GM18909 (cell line): ENCODE measurements around the gene SH3BP5L.
"Not testable (repeated sequence)": the region's sequence is repeated elsewhere in the genome, so short reads cannot be mapped to it uniquely, and the experiment has no call there.

Experiments used
- ATAC-seq: cut with Tn5 transposase; IDR thresholded peaks from one replicate; pipeline ENCODE4 v1.9.1; 2021; ENCODE audit warnings: mild to moderate bottlenecking; ENCODE audit not compliant: unreplicated experiment, poor library complexity

SH3BP5L gene

GRCh38 chr1:248812736-248813425 is 12.8 kb downstream of the SH3BP5L start:
- ATAC-seq = no peak

DNA sequence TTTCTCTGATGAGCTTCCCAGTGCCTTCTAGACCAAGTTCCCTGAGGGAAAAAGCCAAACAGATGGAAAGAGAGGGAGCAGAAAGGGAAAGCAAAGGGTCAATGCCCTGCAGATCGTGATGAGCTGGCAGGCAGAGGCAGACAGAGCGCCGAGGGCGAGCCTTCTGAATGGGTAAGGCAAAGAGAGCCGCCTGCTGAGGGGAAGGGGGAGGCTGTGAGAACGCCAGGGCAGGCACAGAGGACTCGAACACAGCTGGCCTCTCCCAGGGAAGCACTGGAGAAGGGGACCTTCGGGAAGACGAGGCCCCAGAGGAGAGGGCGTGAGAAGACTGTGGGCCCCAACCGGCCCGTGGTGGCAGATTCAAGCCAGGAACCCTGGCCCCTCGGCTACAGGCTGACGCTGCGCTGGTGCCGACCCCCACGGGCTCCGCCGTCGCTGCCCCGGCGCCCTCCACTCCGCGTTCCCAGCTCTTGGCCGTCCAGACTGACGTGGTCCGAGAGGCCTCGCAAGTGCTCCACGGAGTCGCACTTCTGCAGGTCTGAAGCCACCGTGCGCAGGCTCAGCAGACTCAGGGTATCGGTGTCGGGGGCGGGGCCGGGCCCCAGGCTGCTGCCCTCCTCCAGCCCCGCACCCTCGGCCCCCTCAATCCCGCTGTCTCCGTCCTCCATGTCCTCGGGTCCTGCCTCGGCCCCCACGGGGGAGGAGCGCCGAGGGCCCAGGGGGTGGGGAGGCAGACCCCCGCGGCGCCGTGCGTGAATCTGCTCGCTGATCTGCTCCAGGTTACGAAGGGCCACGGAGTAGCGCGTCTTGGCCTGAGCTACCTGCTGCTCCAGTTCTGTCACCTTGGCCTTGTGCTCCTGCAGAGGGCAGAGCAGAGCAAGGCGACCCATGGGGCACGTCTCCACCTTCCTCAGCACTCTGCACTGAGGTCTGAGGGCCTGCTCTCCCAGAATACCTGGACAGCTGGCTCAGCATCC is 13.9 kb downstream of the SH3BP5L start:
- ATAC-seq = no peak

- no peak for ATAC-seq
Observed at GRCh38 chr1:248810727-248811513, 14.8 kb downstream of the SH3BP5L start.

DNA sequence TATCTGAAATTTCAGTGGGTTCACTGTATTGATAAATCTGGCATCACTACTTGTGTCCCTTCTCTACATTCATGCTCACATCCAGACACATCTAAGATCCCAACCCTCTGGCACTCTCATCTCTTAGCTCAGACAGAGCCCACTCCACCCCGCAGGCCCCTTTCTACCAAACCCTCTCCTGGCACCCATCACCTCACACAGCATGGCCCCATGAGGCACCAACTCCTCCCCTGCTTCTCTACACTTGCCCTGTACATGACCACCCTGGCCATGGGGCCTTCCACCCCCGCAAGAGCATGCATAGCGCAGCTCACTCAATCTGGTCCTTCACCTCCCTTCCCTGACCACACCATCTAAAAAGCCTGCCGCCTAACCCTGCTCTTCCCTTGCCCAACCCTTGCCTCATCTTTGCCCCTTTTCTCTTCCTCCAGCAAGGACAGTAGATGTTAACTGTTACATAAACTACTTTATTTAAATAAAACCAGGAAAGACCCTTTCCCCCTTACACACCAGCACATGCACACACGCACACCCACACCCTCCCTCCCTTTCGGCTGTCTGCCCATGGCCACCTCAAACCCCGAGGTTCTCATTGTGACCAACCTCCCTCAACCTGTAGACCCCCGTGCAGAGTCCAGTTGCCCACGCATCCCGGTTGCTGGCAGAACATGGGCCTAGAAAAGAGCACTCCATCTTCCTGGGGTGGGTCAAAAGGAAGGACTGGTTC is 15.6 kb downstream of the SH3BP5L start:
- ATAC-seq = no peak

DNA sequence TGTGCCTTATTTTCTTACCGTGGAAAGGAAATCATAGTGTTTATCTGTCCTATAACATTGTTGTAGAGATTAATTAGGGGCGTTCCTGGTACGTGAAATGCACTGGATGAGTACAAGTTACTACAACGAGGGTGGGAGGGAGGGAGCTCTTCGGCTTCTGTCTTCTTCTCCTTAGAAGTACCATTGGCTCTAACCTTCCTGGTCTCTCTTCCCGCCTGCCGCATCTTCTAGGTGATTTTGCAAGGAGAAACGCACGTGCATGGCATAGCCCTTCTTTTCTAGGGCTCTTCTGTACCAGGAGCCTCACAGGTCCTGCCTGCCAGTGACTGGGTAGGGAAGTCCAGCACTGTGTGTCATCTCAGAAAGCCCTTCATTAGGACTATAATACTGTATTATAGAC is 16.8 kb downstream of the SH3BP5L start:
- no peak for ATAC-seq

- ATAC-seq = peak; percentile 75
Observed at GRCh38 chr1:248807067-248807737, 18.5 kb downstream of the SH3BP5L start.

DNA sequence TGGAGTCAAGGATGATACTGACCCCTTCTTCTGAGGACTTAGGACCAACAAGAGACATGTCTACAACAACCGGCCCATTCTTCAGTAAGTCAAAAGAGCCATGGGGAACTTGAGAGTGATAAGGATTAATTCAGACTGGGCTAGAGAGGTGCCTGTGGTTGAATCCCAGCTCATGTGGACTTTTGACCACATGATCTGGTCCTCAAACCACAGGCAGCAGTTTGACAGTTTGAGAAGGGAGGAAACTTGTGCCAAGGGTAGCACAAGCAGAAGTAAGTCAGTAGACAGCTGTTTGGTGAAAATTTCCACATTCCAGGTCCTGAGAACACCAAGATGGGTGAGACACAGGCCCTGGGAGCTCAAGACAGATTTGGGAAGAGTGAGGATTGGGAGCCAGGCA is 19.8 kb downstream of the SH3BP5L start:
- ATAC-seq = no peak

GRCh38 chr1:248804771-248805681 is 20.7 kb downstream of the SH3BP5L start:
- peak; percentile 90 for ATAC-seq

DNA sequence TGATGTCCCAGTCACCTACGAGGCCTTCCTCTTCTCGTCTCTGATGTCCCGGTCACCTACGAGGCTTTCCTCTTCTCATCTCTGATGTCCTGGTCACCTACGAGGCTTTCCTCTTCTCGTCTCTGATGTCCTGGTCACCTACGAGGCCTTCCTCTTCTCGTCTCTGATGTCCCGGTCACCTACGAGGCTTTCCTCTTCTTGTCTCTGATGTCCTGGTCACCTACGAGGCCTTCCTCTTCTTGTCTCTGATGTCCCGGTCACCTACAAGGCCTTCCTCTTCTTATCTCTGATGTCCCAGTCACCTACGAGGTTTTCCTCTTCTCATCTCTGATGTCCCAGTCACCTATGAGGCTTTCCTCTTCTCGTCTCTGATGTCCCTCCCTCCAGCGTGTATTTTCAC is 22.2 kb downstream of the SH3BP5L start:
- not testable (repeated sequence) for ATAC-seq

DNA sequence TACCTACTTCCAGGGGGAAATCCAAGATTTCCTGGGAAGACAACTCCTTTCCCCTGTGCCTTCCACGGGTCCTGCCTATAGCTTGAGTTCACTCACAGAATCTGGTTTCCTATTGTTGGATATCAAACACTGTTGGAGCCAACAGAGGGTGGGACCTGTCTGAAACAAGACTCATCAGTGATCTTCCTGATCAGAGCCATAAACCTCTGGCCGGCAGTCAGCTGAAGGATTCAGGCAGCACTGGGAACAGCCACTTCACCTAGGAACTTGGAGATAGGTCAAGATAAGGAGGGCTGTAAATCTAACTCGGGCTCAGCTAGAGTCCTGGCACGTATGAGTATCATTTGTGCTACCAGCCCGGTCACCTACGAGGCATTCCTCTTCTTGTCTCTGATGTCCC is 23.3 kb downstream of the SH3BP5L start:
- no peak for ATAC-seq

DNA sequence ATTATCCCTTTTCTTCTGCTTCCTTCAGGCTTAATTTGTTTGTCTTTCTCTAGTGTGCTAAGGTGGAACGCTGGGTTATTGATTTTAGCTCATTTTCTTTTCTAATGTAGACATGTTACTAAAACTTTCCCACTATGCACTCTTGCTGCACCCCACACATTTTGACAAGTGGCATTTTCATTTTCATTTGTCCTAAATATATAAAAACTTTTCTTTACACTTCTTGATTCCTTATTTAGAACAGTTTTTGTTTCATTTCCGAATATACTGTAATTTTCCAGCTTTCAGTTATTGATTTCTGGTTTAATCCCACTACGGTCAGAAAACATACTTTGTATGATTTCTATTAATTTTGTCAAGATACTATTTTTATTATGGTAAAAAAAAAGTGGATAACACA is 25.3 kb downstream of the SH3BP5L start:
- ATAC-seq = no peak

DNA sequence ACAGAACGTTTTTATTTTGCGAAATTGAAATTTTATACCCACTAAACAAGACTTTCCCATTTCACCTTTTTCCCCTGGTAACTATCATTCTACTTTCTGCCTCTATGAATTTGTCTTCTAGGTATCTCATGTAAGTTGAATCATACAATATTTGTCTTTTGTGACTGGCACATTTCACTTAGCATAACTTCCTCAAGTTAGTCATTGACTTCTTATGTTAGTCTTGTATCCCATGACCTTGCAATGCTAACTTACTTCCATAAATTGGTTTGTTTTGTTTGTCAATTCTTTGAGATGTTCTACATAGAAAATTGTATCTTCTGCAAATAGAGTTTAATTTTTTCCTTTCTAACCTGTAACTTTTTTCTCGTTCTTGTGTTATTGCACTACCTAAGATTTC is 26.9 kb downstream of the SH3BP5L start:
- ATAC-seq = no peak

GRCh38 chr1:248794663-248795062 is 31.1 kb downstream of the SH3BP5L start:
- not testable (repeated sequence) for ATAC-seq

GRCh38 chr1:248793592-248793991 is 32.1 kb downstream of the SH3BP5L start:
- peak; percentile 91 for ATAC-seq

- peak; percentile 39 for ATAC-seq
Observed at GRCh38 chr1:248792342-248792741, 33.4 kb downstream of the SH3BP5L start.

DNA sequence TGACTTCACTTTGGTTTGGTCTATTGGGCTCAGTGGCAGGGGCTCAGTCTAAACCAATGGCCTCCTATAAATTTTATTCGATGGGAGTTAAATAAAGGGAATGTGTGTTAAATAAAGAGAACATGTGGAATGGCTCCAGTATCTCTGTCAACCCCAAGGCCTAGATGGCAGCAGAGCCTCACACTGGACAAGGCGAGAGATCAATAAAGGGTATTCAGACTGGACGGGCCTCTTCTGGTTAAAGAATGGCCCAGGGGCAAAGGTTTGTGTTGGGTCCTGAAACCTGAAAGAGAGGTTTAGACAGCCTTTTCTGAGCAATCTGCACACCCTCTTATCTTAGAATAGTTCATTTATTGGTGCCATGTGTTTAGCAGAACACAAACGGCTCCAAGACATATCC is 34.7 kb downstream of the SH3BP5L start:
- ATAC-seq = no peak

- no peak for ATAC-seq
Observed at GRCh38 chr1:248790456-248790855, 35.3 kb downstream of the SH3BP5L start.

DNA sequence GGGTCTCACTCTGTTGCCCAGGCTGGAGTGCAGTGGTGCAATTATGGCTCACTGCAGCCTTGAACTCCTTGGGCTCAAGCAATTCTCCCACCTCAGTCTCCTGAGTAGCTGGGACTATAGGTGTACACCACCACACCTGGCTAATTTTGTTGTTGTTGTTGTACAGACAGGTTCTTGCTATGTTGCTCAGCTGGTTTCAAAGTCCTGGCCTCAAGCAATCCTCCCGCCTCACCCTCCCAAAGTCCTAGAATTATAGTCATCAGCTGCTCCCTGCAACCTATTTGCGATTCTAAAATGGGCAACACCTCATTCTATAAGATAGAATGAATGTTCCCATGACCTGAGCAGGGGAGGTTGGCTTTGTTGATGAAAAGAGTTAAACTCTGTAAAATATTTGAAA is 36.4 kb downstream of the SH3BP5L start:
- ATAC-seq = not testable (repeated sequence)
